ENCODE measurements around the gene HLCS.

GRCh38 chr21:36990508-36991205 is 24.2 kb upstream of the HLCS start:
- TF ChIP-seq CTCF (optimal IDR thresholded peaks at IDR 0.05 in 1 of 3, IDR thresholded peaks at IDR 0.05 in 1 of 3, conservative IDR thresholded peaks at IDR 0.05 in 1 of 3; ENCODE audit: extremely low read depth in 1 of 3, insufficient read depth in 2 of 3, low read length in 3 of 3), result no peak
- no peak for TF ChIP-seq EZH2 (IDR thresholded peaks at IDR 0.05; ENCODE audit: low read length)
